ENCODE data around the gene GATD1.

GATD1 gene

DNA sequence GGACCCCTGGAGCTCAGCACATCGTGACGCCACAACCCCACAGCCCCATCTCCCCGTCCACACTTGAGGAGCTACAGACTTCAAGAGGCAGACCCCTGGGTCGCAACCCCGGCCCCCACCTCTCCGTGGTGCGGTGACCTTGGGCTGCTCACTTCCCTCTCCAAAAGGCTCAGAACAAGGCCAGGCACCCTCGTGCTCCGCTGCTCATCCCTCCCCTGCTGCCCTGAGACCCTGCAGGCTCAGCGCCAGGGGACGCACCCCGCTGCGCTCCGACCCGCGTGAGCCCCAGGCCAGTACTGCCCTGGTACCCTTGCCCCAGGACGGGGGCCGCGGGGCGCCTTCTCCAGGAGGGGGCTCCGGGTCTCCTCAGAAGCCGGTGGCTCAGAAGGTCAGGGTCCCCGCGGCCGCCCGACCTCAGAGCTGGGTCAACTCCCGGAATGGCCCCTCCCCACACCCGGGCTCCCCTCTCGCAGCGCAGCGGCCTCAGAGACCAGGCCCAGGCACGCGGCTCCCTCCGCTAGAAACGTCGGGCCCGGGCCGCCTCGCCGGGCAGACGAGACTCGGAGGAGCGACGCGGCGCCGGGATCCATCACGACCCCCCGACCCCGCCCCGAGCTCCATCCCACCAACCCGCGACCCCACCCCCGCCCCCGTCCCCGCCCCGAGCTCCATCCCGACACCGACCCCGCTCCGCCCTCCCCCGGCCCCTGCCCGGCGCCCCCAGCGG is 563 bp downstream of the GATD1 start:
- H3K36me3 ChIP-seq (replicated peaks; ENCODE audit: insufficient read depth, low read length): peaks cover 4% of the 10 kb centered on the region
- TF ChIP-seq EZH2 (optimal IDR thresholded peaks at IDR 0.05; ENCODE audit: low read depth, low read length): no peak
- TF ChIP-seq, protein P1, sequence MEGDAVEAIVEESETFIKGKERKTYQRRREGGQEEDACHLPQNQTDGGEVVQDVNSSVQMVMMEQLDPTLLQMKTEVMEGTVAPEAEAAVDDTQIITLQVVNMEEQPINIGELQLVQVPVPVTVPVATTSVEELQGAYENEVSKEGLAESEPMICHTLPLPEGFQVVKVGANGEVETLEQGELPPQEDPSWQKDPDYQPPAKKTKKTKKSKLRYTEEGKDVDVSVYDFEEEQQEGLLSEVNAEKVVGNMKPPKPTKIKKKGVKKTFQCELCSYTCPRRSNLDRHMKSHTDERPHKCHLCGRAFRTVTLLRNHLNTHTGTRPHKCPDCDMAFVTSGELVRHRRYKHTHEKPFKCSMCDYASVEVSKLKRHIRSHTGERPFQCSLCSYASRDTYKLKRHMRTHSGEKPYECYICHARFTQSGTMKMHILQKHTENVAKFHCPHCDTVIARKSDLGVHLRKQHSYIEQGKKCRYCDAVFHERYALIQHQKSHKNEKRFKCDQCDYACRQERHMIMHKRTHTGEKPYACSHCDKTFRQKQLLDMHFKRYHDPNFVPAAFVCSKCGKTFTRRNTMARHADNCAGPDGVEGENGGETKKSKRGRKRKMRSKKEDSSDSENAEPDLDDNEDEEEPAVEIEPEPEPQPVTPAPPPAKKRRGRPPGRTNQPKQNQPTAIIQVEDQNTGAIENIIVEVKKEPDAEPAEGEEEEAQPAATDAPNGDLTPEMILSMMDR (IDR thresholded peaks at IDR 0.05; ENCODE audit: low read length): peak; percentile 21
- no peak overlapping the region for H2AFZ ChIP-seq (ENCODE audit: low read length)
- no peaks in the 10 kb centered on the region for H3K9me2 ChIP-seq (replicated peaks; ENCODE audit: insufficient read depth, low read length)
- H3K27ac ChIP-seq (ENCODE audit: low read length): peak overlapping the region; percentile 0; the same call in 1 of the 2 replicates
- peaks cover 3% of the 10 kb centered on the region; the same call in 1 of the 2 replicates for H3K4me1 ChIP-seq (ENCODE audit: low read length)
- H4K20me1 ChIP-seq (ENCODE audit: insufficient read depth, low read length): no peaks in the 10 kb centered on the region; the same call in 1 of the 2 replicates
- DNase-seq: peak; percentile 41
- peak overlapping the region; percentile 90 for H3K9ac ChIP-seq (ENCODE audit: low read length)
- H3K4me2 ChIP-seq (ENCODE audit: low read depth, low read length): peak overlapping the region; percentile 87
- no peaks in the 10 kb centered on the region for H3F3A ChIP-seq (ENCODE audit: insufficient read depth, low read length)
- H3K27me3 ChIP-seq (replicated peaks; ENCODE audit: insufficient read depth, low read length): no peaks in the 10 kb centered on the region
- H3K4me3 ChIP-seq (ENCODE audit: low read length): peak overlapping the region; percentile 92
- H3K79me2 ChIP-seq (ENCODE audit: low read length): peaks cover 65% of the 10 kb centered on the region
- no peaks in the 10 kb centered on the region for H3K9me3 ChIP-seq (replicated peaks; ENCODE audit: insufficient read depth, low read length)

DNA sequence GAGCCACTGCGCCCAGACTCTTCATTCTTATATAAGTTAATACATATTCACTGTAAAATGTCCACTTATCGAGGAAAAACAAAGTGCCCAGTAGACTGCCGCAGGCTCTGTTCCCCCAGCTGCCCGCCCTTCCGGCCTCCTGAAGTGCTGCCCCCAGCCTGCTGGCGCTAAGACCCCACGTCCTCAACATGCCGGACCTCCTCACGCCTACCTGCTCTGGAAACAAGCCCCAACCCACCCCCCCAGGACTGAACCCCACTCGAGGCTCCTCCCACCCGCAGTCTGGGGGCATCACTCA is 1.1 kb downstream of the GATD1 start:
- H3K4me3 ChIP-seq (ENCODE audit: low read length): peak overlapping the region; percentile 85
- peaks cover 69% of the 10 kb centered on the region for H3K79me2 ChIP-seq (ENCODE audit: low read length)
- H3K4me1 ChIP-seq (ENCODE audit: low read length): peaks cover 3% of the 10 kb centered on the region; the same call in 1 of the 2 replicates
- H3K27me3 ChIP-seq (replicated peaks; ENCODE audit: insufficient read depth, low read length): no peaks in the 10 kb centered on the region
- no peaks in the 10 kb centered on the region for H3F3A ChIP-seq (ENCODE audit: insufficient read depth, low read length)
- peak overlapping the region; percentile 87 for H3K4me2 ChIP-seq (ENCODE audit: low read depth, low read length)
- H3K9me2 ChIP-seq (replicated peaks; ENCODE audit: insufficient read depth, low read length): no peaks in the 10 kb centered on the region
- peak overlapping the region; percentile 0; the same call in 1 of the 2 replicates for H3K27ac ChIP-seq (ENCODE audit: low read length)
- DNase-seq: no peak
- peak overlapping the region; percentile 90 for H3K9ac ChIP-seq (ENCODE audit: low read length)
- peaks cover 4% of the 10 kb centered on the region for H3K36me3 ChIP-seq (replicated peaks; ENCODE audit: insufficient read depth, low read length)
- no peak overlapping the region for H2AFZ ChIP-seq (ENCODE audit: low read length)
- no peaks in the 10 kb centered on the region; the same call in 1 of the 2 replicates for H4K20me1 ChIP-seq (ENCODE audit: insufficient read depth, low read length)
- TF ChIP-seq, protein P1 (IDR thresholded peaks at IDR 0.05; ENCODE audit: low read length): no peak
- TF ChIP-seq EZH2phosphoT487 (IDR thresholded peaks at IDR 0.05; ENCODE audit: low read length): no peak
- TF ChIP-seq EZH2 (optimal IDR thresholded peaks at IDR 0.05; ENCODE audit: low read depth, low read length): no peak
- H3K9me3 ChIP-seq (replicated peaks; ENCODE audit: insufficient read depth, low read length): no peaks in the 10 kb centered on the region

DNA sequence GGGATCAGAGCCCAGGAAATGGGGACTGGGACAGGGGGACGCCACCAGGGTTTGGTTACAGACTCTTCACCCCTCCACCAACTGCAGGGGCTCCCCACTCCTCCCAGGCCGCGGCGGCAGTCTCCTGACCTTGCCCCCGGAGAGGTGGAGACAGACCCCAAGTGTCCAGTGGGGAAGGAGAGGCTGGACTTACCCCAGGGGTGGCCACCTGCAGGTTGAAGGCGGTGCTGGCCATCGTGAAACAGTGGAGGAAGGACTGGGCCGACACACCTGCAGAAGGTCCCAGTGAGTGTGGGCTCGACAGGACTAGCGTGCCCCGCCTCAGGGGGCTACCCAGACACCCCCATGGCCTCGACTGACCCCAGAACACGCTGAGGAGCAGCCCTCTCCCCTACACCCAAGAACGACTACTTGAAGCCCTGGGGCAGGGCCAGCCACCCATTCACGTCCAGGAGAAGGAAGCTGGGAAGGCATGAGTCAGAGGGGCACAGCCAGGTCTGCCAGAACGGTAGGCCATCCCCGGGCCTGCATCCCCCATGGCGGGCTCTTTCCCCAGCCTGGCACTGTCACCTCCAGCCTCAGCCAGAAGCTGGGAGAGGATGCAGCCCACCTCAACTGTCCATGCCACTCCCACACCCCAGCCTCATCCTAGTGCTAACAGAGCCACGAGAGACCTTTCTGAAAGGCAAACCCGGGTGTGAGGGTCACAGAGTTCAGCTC is 2.3 kb downstream of the GATD1 start:
- H3K9ac ChIP-seq (ENCODE audit: low read length): no peak overlapping the region
- no peaks in the 10 kb centered on the region for H3K27me3 ChIP-seq (replicated peaks; ENCODE audit: insufficient read depth, low read length)
- H3K9me3 ChIP-seq (replicated peaks; ENCODE audit: insufficient read depth, low read length): no peaks in the 10 kb centered on the region
- H2AFZ ChIP-seq (ENCODE audit: low read length): no peak overlapping the region
- H3K79me2 ChIP-seq (ENCODE audit: low read length): peaks cover 78% of the 10 kb centered on the region
- no peak overlapping the region for H3K27ac ChIP-seq (ENCODE audit: low read length)
- H3K36me3 ChIP-seq (replicated peaks; ENCODE audit: insufficient read depth, low read length): peaks cover 9% of the 10 kb centered on the region
- H3F3A ChIP-seq (ENCODE audit: insufficient read depth, low read length): no peaks in the 10 kb centered on the region
- no peaks in the 10 kb centered on the region for H3K9me2 ChIP-seq (replicated peaks; ENCODE audit: insufficient read depth, low read length)
- H3K4me3 ChIP-seq (ENCODE audit: low read length): no peak overlapping the region
- H3K4me1 ChIP-seq (ENCODE audit: low read length): peaks cover 3% of the 10 kb centered on the region; the same call in 1 of the 2 replicates
- TF ChIP-seq, protein P1 (IDR thresholded peaks at IDR 0.05; ENCODE audit: low read length): no peak
- TF ChIP-seq EZH2phosphoT487 (IDR thresholded peaks at IDR 0.05; ENCODE audit: low read length): no peak
- no peak for TF ChIP-seq EZH2 (optimal IDR thresholded peaks at IDR 0.05; ENCODE audit: low read depth, low read length)
- H4K20me1 ChIP-seq (ENCODE audit: insufficient read depth, low read length): no peaks in the 10 kb centered on the region; the same call in 1 of the 2 replicates
- no peak overlapping the region for H3K4me2 ChIP-seq (ENCODE audit: low read depth, low read length)
- peak; percentile 4 for DNase-seq

Measured in MM.1S (cell line).